Choroid plexus epithelial cell (primary cell): ENCODE results near the gene NIPAL3.

Experiments used
- DNase-seq: peaks from one replicate; pipeline ENCODE4 v3.0.0-alpha.2; 2010; ENCODE audit warnings: low read depth
- H3K4me3 ChIP-seq: 2 replicates; pipeline ENCODE4 v1.5.1; 2011; ENCODE audit warnings: low read depth, mild to moderate bottlenecking, control low read depth, low read length, moderate library complexity
- TF ChIP-seq, protein P1 (sequence below): conservative IDR thresholded peaks from 2 replicates; pipeline ENCODE4 v1.5.1; 2011; ENCODE audit warnings: low read depth, mild to moderate bottlenecking, control low read depth, inconsistent platforms, low read length, moderate library complexity

NIPAL3 gene

DNA sequence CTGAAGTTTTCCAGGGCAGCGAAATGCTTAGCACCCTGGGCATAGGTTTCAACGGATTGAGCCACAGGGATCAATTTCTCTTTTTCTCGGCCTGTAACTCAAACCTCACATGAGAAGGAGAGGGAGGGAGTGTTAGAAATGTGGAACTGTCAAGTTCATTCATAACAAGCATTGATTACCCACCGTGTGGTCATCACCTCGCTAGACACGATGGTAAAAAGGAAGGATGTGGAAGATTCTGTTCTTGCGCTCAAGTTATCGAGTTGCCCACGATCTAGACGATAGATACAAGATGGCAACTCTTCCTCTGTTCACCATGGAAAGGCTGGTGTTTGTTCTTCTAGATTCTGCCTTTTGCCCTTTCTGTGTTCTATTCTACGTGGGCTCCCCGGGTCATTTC is 83.0 kb downstream of the NIPAL3 start:
- DNase-seq: no peak
- TF ChIP-seq, protein P1, sequence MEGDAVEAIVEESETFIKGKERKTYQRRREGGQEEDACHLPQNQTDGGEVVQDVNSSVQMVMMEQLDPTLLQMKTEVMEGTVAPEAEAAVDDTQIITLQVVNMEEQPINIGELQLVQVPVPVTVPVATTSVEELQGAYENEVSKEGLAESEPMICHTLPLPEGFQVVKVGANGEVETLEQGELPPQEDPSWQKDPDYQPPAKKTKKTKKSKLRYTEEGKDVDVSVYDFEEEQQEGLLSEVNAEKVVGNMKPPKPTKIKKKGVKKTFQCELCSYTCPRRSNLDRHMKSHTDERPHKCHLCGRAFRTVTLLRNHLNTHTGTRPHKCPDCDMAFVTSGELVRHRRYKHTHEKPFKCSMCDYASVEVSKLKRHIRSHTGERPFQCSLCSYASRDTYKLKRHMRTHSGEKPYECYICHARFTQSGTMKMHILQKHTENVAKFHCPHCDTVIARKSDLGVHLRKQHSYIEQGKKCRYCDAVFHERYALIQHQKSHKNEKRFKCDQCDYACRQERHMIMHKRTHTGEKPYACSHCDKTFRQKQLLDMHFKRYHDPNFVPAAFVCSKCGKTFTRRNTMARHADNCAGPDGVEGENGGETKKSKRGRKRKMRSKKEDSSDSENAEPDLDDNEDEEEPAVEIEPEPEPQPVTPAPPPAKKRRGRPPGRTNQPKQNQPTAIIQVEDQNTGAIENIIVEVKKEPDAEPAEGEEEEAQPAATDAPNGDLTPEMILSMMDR: no peak
- no peak overlapping the region for H3K4me3 ChIP-seq

- H3K4me3 ChIP-seq: no peak overlapping the region
- TF ChIP-seq, protein P1: no peak
- no peak for DNase-seq
Observed at GRCh38 chr1:24500448-24501048, 84.9 kb downstream of the NIPAL3 start.

DNA sequence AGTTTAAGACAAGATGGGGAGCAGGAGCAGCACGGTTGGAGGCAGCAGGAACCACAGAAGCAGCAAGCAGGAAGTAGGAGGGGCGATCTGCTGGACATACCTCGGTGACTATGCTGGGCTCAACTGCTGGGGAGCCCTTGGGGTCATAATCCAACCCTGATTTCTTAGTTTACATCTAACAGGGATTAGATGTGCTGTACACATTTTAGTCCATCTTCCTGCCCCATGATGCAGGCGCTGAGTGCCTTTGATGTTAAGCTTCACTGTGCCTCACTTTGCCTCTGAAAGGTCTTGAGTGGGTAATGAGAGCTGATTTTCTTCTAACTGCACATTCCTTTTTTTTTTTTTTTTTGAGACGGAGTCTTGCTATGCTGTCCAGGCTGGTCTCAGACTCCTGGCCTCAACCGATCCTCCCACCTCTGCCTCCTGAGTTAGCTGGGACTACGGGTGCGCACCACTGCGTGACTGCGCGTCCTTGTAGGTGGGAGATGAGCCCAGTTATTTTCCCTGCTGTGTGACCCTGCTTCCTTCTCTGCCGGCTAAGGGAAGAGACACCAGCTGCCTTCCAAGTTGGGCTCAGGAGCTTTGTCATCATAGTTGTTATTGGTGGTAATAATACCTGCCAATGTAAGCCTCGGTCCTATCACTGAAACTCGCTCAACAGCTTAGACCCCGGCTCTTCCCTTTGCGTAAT is 85.9 kb downstream of the NIPAL3 start:
- H3K4me3 ChIP-seq: peak overlapping the region; percentile 75
- DNase-seq: peak; percentile 51
- TF ChIP-seq, protein P1: no peak

DNA sequence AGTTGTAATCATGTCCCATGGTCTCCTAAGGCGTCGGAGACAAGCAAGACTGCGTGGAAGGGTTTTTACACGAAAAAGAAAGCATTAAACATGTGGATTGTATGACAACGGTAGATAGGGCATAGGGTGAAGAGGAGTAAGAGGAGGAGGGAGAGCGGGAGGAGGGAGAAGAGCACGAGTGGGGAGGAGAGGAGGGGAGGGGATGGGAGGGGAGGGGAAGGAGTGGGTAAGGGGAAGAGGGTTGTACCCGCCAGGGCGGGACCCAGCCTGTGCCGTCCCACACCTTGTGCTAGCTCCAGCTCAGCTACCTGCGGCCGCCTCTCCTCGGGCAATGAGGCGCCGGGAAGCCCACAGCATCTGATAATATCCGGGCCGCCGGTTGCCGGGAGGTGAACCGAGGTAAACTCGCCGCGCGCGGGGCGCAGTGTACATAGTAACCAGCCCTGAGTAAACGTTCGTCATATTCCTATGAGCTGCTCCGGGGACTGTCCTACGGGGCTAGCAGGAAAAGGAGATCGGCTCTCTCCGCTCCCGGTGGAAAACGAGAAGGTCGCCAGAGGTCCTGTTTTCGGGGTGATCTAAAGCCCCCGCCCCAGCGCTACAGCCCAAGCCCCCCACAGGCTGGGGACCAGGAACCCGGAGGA is 86.6 kb downstream of the NIPAL3 start:
- H3K4me3 ChIP-seq: peak overlapping the region; percentile 75
- TF ChIP-seq, protein P1: no peak
- peak; percentile 61 for DNase-seq

GRCh38 chr1:24502709-24503058 is 87.1 kb downstream of the NIPAL3 start, which contains the start of gene RCAN3:
TSS of gene RCAN3 (plus strand) at chr1:24502836. CDS start at chr1:24514373, 11,537 bp downstream.
- H3K4me3 ChIP-seq: peak within 1 kb of the TSS; percentile 75
- TF ChIP-seq, protein P1: no peak
- DNase-seq: peak; percentile 85

- H3K4me3 ChIP-seq: peak overlapping the region; percentile 75
- TF ChIP-seq, protein P1: no peak
- no peak for DNase-seq
Observed at GRCh38 chr1:24503059-24503751, 87.6 kb downstream of the NIPAL3 start.
